Endothelial cell of umbilical vein (primary cell): ENCODE results near the gene TWIST2. TPM values are rescaled to one million over a fixed set of nuclear protein-coding genes. Genes with fewer than 3 reads are reported as not detected.

ENCODE experiments used
- BruUV-seq: library from RNA; stranded (reverse); fragments of 400-500 nt; replicated peaks from 2 replicates; lab custom pipeline; 2021; lab: Mats Ljungman, UMichigan
- CTCF ChIA-PET: fragments of 300-600, 350-600 bp; sonication (Branson Sonifier 250); formaldehyde crosslinking; loops from one replicate; lab custom pipeline; 2021; ENCODE audit warnings: antibody characterized with exemption, inconsistent platforms; lab: Charles Lee
- POLR2A ChIA-PET: fragments of 300-600, 350-600 bp; sonication (Branson Sonifier 250); formaldehyde crosslinking; loops from one replicate; lab custom pipeline; 2021; ENCODE audit warnings: antibody characterized with exemption, inconsistent platforms; lab: Charles Lee
- DNase-seq: peaks from one replicate; pipeline ENCODE4 v3.0.0-alpha.2; 2011; ENCODE audit warnings: low read depth, low spot score
- FAIRE-seq: peaks from 2 replicates; lab custom pipeline; 2011; peaks lifted over from hg19 to GRCh38; lab: Jason Lieb, UNC
- H2AFZ ChIP-seq: 2 replicates; pipeline ENCODE4 v1.6.0; 2012; ENCODE audit warnings: low read depth, low read length, control low read depth, inconsistent platforms
- H3K27ac ChIP-seq: 2 replicates; pipeline ENCODE4 v1.5.1; 2011; ENCODE audit warnings: low read depth, mild to moderate bottlenecking, control low read depth, low read length, moderate library complexity; ENCODE audit not compliant: insufficient read depth
- H3K27me3 ChIP-seq, 2 experiments: 2 replicates each; pipeline versions ENCODE4 v1.6.0 to v1.6.1; 2011; ENCODE audit warnings: low read length in 2 of 2, mixed read lengths in 1 of 2; ENCODE audit not compliant: control insufficient read depth in 2 of 2, insufficient read depth in 2 of 2
- H3K36me3 ChIP-seq, 2 experiments: 2 replicates in 1 of 2; 3 replicates in 1 of 2; pipeline ENCODE4 v1.5.1; 2011; ENCODE audit warnings: low read length in 2 of 2, mild to moderate bottlenecking in 1 of 2, moderate library complexity in 1 of 2; ENCODE audit not compliant: control insufficient read depth in 2 of 2, insufficient read depth in 2 of 2; ENCODE audit errors: extremely low read depth in 1 of 2
- H3K4me1 ChIP-seq: 3 replicates; pipeline ENCODE4 v1.5.1; 2011; ENCODE audit warnings: mild to moderate bottlenecking, low read length; ENCODE audit not compliant: control insufficient read depth, insufficient read depth; ENCODE audit errors: extremely low read depth
- H3K4me2 ChIP-seq: 2 replicates; pipeline ENCODE4 v1.6.1; 2011; ENCODE audit warnings: low read length, control low read depth, mixed read lengths; ENCODE audit not compliant: insufficient read depth
- H3K4me3 ChIP-seq, 3 experiments: fragments of 200-600 bp in 1 of 3; sonication (generic), shearing (Covaris generic) in 1 of 3; replicated peaks in 1 of 3; 2 replicates each; pipeline ENCODE4 v1.5.1; 2011 to 2016; ENCODE audit warnings: control low read depth in 3 of 3, low read length in 3 of 3, mild to moderate bottlenecking in 2 of 3, inconsistent platforms in 1 of 3, low read depth in 1 of 3, moderate library complexity in 1 of 3; ENCODE audit not compliant: insufficient read depth in 1 of 3
- H3K79me2 ChIP-seq: 2 replicates; pipeline ENCODE4 v1.6.0; 2012; ENCODE audit warnings: low read length, inconsistent platforms; ENCODE audit not compliant: control insufficient read depth, insufficient read depth
- H3K9ac ChIP-seq: replicated peaks from 2 replicates; pipeline ENCODE3; 2011; ENCODE audit warnings: low read length, control low read depth; ENCODE audit not compliant: insufficient read depth; ENCODE audit errors: extremely low read depth
- H3K9me1 ChIP-seq: replicated peaks from 3 replicates; pipeline ENCODE4 v1.6.0; 2011; ENCODE audit warnings: mild to moderate bottlenecking, low read length; ENCODE audit not compliant: control insufficient read depth, insufficient read depth; ENCODE audit errors: extremely low read depth
- H3K9me3 ChIP-seq: replicated peaks from 2 replicates; pipeline ENCODE4 v1.5.1; 2012; ENCODE audit warnings: low read length, inconsistent platforms; ENCODE audit not compliant: control insufficient read depth, insufficient read depth
- H4K20me1 ChIP-seq: replicated peaks from 2 replicates; pipeline ENCODE3; 2011; ENCODE audit warnings: mild to moderate bottlenecking, low read length; ENCODE audit not compliant: control insufficient read depth, insufficient read depth; ENCODE audit errors: extremely low read depth
- EZH2 ChIP-seq: IDR thresholded peaks from 2 replicates; pipeline ENCODE4 v1.6.1; 2012; ENCODE audit warnings: borderline replicate concordance, low read depth, mild to moderate bottlenecking, moderate library complexity, low read length, inconsistent platforms; ENCODE audit not compliant: severe bottlenecking
- dilution Hi-C: fragments of 300-500 bp; cut with MboI; formaldehyde crosslinking; loops from one replicate; pipeline ENCODE4 v1.15.0; 2019; ENCODE audit warnings: low sequenced_read_pairs; ENCODE audit not compliant: extremely low pct_ligation_motif_present
- intact Hi-C: fragments of 100-400 bp; cut with micrococcal nuclease; formaldehyde crosslinking; loops from one replicate; pipeline ENCODE4 v1.10.0; 2022
- polyA plus RNA-seq, 4 experiments: library from polyadenylated mRNA; depleted of rRNA in 3 of 4; stranded (reverse) in 3 of 4; unstranded in 1 of 4; fragments of >200 nt; gene quantifications; 2 replicates each; pipeline versions ENCODE4 v1.2.1 to v1.2.3, GENCODE V29; 2011 to 2012; ENCODE audit warnings: missing spikeins in 1 of 4
- total RNA-seq: library from RNA; stranded (reverse); gene quantifications from 2 replicates; pipeline ENCODE4 v1.2.3, GENCODE V29; 2021
- TF ChIP-seq, protein P1 (sequence below): IDR thresholded peaks from 2 replicates; pipeline ENCODE4 v1.6.1; 2011; ENCODE audit not compliant: insufficient read depth, insufficient read length

The TWIST2 gene
- total and polyA plus RNA-seq, 2 donors (not counting 3 experiments of a cell fraction or from before 2014, with no cell fraction given) = 2.3 to 3.4 TPM

DNA sequence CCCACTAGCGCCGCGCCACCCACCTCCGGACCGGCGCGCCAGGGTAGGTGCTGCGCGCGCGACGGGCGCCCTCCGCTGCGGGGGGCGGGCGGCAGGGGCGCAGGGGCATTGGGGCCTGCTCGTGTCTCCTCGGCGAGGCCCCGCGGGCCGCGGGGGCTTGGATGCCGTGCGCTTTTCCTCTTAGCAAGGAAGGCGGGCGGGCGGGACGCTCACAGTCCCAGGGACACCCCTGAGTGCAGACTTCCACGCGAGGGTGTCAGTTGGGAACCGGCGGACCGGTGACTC lies 748 bp downstream of the TWIST2 start:
- TF ChIP-seq, protein P1, sequence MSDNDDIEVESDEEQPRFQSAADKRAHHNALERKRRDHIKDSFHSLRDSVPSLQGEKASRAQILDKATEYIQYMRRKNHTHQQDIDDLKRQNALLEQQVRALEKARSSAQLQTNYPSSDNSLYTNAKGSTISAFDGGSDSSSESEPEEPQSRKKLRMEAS = no peak
- peak; percentile 12 for DNase-seq
- H3K27ac ChIP-seq = no peak overlapping the region
- peak overlapping the region; percentile 35 to 59 (median 46) for H3K4me3 ChIP-seq
- no peaks in the 10 kb centered on the region for H3K9me3 ChIP-seq
- CTCF ChIA-PET = interaction anchor here (1.4 to 3.1 kb wide), 6 partner anchors 9 to 97 kb away, joined by 3 to 14 read pairs (median 9); no protein-coding TSS in a partner anchor
- peaks cover 14 to 31% of the 10 kb centered on the region in 2 experiments for H3K27me3 ChIP-seq
- intact Hi-C loops (loop anchor here (1.0 to 5.0 kb wide), 2 partner anchors 48 to 554 kb away; partner anchors contain the start of gene HDAC4), dilution Hi-C loops (no loop called here)
- H3K4me2 ChIP-seq = peak overlapping the region; percentile 67
- FAIRE-seq = no peak
- H4K20me1 ChIP-seq = no peaks in the 10 kb centered on the region
- peak overlapping the region; percentile 86 for H2AFZ ChIP-seq
- no peaks in the 10 kb centered on the region for H3K9me1 ChIP-seq
- no peaks in the 10 kb centered on the region for H3K79me2 ChIP-seq
- no peaks in the 10 kb centered on the region for H3K36me3 ChIP-seq
- no peak overlapping the region for H3K9ac ChIP-seq
- no TSS peak for BruUV-seq
- POLR2A ChIA-PET = no interaction called here
- H3K4me1 ChIP-seq = peaks cover 4% of the 10 kb centered on the region

GRCh38 chr2:238848976-238849853 lies 1.3 kb downstream of the TWIST2 start:
- FAIRE-seq (no peak), DNase-seq (peak; percentile 26)
- no peaks in the 10 kb centered on the region for H3K9me1 ChIP-seq
- no peak overlapping the region for H3K27ac ChIP-seq
- peaks cover 14 to 29% of the 10 kb centered on the region in 2 experiments for H3K27me3 ChIP-seq
- H3K79me2 ChIP-seq = no peaks in the 10 kb centered on the region
- dilution Hi-C loops = no loop called here
- peak; percentile 67 for TF ChIP-seq EZH2
- TF ChIP-seq, protein P1 = no peak
- H3K4me1 ChIP-seq = peaks cover 4% of the 10 kb centered on the region
- peak overlapping the region; percentile 24 to 46 (median 35) for H3K4me3 ChIP-seq
- H2AFZ ChIP-seq = no peak overlapping the region
- intact Hi-C loops = loop anchor here (1.0 to 5.0 kb wide), 2 partner anchors 47 to 553 kb away; partner anchors contain the start of gene HDAC4
- H3K9me3 ChIP-seq = no peaks in the 10 kb centered on the region
- no peaks in the 10 kb centered on the region for H4K20me1 ChIP-seq
- no peaks in the 10 kb centered on the region for H3K36me3 ChIP-seq
- peak overlapping the region; percentile 67 for H3K4me2 ChIP-seq
- ChIA-PET POLR2A (no interaction called here), CTCF (interaction anchor here (1.4 to 3.1 kb wide), 5 partner anchors 8 to 96 kb away, joined by 4 to 14 read pairs (median 9); no protein-coding TSS in a partner anchor)
- BruUV-seq = no TSS peak
- H3K9ac ChIP-seq = no peak overlapping the region
